ENCODE measurements around the gene PARD3B.

GRCh38 chr2:205658068-205658467 lies 1112.8 kb downstream of the PARD3B start:
- TF ChIP-seq POLR2AphosphoS5 (IDR thresholded peaks at IDR 0.05; ENCODE audit: low read depth, low read length) (no peak), CTCF (IDR thresholded peaks at IDR 0.05) (no peak), SIN3A (IDR thresholded peaks at IDR 0.05; ENCODE audit: borderline replicate concordance, insufficient read depth, low read depth, low read length) (no peak)

Data from Panc1 (cell line).